GM19238 (cell line): Measurements from ENCODE around the gene SHROOM3.
"Not testable (repeated sequence)": the region's sequence is repeated elsewhere in the genome, so short reads cannot be mapped to it uniquely, and the experiment has no call there.

Experiments
- DNase-seq: peaks from one replicate; pipeline ENCODE4 v3.0.0; 2011; ENCODE audit warnings: low spot score; ENCODE audit not compliant: insufficient read length

The SHROOM3 gene

DNA sequence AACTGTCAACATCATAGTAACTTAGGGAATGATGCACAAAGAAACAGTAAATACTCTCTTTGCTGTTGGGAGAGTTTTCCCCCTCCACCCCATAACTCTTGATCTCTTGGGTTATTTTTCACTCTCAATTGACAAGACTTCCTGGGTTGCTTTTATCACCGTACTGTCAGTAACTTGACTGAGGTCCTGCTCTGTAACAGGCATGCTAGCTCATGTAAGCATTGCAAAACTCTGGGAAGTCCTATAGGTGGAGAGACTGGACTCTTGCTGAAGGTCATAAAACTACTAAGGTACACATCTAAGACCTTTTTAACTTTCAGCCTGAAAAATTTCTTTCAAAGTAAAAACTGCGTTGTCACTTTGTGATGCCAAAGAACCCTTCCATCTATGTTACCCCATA, 10.9 kb downstream of the SHROOM3 start:
- no peak for DNase-seq

DNA sequence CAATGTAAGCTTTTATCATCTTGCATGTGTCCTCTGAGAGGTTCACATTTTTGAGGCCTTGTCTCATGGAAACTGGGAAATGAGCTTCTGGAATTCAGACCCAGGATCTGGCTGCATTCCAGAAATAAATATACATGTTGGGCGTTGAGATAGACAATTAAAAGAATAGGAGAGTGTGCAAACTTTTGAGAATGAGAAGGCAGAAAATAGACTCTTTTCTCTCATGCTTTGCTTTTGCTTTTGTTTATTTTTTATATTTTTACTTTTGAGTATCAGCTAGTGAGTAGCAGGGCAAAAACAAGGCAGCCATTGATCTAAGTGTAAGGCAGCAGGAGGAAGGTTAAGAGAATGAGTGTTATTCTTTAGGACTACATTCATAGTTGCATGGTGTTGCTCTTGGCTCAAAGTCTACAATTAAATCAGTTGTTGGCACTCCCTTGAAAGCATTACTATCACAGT, 12.4 kb downstream of the SHROOM3 start:
- DNase-seq, result no peak

DNA sequence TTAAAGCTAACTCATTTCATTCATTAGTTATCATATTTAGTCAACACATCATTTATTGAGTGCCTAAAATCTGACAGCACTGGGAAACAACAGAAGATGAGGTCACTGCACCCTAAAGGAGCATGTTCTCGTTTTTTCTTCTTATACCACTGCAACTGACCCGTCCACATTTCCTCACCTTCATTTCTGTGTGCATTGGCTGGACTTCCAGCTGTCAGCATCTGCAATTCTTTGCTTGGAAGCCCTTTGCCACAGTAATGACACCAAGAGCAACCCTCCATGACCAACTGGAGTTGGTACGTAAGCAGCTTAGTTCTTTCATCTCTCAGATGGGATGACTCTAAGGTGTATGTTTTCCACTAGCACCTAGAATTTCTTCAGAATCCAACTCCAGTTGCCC, 13.2 kb downstream of the SHROOM3 start:
- no peak for DNase-seq

DNA sequence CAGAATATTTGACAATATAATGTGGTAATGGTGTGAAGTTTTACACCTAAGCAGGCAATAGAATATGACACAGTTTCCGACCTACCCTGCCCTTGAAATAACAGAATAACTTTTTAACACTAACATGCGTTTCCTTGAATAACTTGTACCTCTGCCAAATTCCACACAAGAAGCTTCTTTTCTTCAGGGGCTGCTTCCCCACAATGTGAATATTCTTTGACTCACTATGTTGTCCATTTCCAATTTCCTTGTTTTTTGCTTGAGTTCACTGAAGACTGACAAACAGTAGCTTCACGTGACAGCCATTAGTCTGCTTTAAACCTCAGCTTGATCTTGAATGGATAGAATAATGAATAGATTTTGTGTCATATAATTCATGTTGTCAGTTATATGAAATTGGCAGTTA, 14.3 kb downstream of the SHROOM3 start:
- DNase-seq, result no peak

DNA sequence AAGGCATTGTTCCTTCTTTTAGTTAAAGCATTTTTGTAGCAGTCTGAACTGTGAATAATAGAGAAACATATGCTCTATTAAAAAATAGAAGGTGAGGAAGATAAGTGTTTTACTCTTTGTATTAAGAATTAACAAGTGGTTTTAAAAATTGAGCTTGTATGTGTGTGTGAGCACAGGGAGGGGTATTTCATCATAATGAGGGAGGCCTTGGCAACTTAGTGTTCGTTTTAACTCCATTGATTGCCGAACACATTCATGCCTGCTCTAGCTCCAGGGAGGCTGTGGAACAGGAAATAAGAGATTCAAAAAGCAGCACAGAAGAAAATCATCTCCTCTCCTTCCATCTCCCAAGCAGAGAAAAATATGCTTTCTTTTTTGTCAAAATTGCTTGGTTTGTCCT, 14.8 kb downstream of the SHROOM3 start:
- no peak for DNase-seq

DNA sequence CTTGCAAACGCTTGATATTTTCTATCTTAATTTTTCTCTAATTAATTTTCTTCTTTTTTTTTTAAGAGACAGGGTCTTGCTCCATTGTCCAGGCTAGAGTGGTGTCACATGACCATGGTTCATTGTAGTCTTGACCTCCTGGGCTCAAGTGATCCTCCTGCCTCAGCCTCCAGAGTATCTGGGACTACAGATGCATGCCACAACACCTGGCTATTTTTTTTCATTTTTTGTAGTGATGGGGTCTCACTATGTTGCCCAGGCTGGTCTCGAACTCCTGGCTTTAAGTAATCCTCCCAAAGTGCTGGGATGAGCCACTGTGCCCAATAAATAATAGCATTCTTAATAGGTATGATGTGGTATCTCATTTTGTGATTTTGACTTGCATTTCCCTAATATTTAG, 18.2 kb downstream of the SHROOM3 start:
- no peak for DNase-seq

DNA sequence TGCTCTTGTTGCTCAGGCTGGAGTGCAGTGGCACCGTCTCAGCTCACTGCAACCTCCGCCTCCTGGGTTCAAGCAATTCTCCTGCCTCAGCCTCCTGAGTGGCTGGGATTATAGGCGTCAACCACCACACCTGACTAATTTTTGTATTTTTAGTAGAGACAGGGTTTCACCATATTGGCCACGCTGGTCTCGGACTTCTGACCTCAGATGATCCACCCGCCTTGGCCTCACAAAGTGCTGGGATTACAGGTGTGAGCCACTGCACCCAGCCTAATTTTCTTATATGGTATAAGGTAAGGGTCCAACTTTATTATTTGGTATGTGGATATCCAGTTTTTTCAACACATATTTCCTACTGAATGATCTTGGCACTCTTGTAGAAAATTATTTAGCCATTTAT, 19.0 kb downstream of the SHROOM3 start:
- DNase-seq, result not testable (repeated sequence)

DNA sequence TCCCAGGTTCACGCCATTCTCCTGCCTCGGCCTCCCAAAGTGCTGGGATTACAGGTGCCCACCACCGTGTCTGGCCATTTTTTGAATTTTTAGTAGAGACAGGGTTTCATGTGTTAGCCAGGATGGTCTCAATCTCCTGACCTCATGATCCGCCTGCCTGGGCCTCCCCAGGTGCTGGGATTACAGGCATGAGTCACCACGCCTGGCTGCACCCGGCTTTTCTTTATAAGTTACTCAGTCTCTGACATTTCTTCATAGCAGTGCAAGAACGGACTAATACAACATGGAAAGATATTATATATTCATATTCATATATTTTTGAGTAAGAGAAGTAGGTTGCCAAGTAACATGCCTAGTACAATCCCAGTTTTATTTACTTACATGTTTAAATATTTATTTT, 22.9 kb downstream of the SHROOM3 start:
- DNase-seq, result no peak

DNA sequence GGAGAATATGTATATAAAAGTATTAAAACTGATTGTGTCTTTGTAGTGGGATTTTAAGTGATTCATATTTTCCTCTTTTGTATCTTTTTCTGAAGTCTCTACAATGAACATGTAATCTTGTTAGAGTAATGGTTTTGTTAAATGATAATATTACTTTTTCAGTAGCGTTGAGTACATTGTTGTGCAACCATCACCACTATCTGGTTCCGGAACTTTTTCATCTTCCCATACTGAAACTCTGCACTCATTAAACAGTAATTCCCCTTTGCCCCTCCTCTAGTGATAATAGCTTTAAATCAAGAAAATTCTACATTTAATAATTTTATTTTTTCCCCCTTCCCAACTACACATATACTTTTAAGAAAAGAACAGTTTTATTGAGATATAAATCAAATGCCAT, 23.3 kb downstream of the SHROOM3 start:
- no peak for DNase-seq

DNA sequence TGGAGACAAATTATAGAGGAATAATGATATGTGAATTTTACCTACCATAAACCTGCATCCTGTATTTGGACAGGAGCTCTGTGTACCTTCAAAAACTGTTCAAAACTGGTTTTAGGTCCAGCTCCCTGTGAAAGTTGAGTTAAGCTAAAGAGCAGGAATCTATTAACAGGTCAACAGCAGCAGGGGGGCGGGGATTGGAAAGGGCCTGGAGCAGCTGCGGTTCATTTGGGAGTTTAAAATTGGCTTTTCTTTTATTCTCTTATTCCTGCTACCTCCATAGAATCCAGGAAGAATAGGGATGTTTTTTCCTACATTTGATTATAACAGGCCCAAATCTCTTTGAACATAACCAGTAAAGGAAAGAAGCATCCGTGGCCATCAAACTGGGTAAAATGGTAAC, 23.8 kb downstream of the SHROOM3 start:
- no peak for DNase-seq

DNA sequence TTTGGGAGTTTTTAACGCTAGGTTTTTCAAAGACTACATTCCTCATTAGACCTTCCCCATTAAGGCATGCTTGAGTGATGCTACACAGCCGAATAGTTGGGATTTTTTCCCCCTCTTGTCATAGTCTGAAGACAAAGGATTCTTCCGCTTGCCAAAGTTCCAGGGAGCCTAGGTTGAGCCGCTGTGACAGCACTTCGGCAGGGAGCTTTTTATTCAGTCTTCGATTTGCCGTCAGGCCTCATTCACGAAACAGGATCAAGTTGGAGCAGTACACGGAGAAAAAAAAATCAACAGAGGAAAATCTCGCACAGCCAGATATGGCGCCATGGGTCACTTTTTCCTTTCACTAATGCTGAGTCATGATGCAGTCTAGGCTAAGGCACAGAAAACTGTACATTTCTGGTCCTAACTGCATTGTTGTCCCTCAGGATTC, 24.3 kb downstream of the SHROOM3 start:
- no peak for DNase-seq

DNA sequence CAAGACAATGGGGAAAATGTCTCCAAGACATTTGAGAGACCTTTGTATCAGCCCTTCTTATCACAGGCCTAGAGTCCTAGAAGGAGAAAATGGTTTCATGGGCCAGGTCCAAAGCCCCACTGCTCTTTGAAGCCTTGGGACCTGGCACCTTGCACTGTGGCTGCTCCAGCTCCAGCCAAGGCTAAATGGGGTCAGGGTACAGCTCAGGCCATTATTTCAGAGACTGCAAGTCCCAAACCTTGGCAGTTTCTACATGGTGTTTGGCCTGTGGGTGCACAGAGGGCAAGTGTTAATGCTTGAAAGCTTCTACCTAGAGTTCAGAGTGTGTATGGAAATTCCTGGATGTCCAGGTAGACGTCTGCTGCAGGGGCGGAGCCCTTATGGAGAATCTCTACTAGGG, 28.5 kb downstream of the SHROOM3 start:
- DNase-seq, result no peak

DNA sequence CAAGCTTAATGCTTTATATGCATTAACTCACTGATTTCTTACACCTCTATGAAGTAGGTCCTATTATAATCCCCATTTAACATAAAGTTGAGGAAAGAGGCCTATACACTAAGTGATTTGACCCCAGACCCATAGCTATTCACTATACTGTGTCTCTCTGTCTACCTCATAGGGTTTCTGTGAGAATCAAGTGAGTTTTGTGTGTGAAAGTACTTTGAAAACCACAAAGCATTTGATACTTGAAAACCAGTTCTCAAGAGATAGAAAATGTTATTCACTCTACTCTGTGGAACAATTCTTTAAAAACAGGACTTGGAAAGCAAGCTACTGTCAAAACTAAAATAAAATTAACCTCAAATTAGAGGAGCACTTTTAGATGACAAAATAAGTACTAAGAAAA, 35.0 kb downstream of the SHROOM3 start:
- DNase-seq, result no peak

DNA sequence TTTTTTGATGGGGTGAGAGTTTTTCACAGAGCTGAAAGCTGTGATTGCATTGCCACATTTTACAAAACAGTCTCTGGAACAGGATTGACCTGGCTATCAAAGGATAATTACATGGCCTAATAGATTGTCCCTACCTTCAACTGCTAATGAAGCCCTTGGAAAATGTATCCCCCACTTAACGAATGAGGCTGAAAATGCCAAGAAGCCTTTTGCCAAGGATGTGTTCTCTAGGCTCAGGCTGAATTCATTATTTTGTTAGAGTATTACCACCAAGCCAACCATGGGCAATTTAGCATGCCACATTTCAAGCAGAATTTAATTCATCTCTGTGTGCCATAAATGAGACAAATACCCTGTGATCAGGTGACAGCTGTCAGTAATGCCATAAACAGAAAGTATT, 35.5 kb downstream of the SHROOM3 start:
- DNase-seq, result no peak

DNA sequence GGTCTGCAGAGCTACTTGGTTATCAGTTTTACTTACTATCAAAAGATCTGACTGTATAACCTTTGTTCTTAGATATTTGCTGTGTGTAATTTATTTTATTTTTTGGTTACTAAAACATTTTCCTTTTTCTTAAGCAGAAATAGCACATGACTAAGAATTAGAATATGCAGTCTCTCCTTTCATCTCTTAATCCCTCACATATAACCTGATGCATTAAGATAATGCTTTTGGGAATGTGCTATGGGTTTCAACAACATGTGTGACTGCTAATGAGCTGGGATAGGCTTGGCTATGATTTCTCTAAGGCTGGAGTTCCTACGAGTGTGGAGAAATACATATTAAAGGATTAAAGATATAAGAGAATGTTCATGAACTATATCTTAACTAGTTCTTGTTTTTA, 41.5 kb downstream of the SHROOM3 start:
- no peak for DNase-seq

DNA sequence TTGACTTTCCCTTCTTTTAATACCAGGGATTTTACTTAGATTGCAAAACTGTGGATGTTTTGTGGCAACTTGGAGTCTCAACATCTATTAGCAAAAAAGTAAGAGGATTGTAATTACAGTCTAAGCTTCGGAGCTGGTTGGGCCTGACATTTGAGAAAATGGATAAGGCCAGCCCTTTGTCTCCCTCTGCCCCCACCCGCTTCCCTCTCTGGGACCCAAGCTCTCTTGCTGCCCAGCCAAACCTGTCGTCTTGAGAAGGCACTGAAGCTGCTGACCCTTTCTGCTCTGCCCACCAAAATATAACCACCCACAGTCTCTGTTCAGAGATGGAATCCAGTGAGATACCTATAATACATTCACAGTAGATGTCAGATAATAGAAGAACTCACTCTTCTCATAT, 49.6 kb downstream of the SHROOM3 start:
- no peak for DNase-seq

DNA sequence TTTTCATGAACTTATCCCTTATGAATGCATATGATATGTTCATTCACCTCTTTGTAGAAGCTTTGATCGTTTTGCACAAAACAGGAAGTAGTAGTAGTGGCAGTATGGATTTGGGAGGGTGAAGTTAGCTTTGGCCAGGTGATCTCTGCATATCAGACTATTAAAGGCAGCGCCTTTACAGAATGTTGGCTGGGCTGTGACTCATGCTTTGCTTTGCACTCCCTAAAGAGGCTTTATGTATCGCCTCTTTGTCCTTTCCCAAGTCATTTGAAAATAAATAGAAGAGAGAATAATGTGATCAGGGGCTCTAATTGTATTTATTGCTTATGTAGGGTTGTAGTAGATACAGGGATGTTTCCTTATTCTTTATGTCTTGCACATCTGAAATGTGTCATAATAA, 50.4 kb downstream of the SHROOM3 start:
- no peak for DNase-seq

DNA sequence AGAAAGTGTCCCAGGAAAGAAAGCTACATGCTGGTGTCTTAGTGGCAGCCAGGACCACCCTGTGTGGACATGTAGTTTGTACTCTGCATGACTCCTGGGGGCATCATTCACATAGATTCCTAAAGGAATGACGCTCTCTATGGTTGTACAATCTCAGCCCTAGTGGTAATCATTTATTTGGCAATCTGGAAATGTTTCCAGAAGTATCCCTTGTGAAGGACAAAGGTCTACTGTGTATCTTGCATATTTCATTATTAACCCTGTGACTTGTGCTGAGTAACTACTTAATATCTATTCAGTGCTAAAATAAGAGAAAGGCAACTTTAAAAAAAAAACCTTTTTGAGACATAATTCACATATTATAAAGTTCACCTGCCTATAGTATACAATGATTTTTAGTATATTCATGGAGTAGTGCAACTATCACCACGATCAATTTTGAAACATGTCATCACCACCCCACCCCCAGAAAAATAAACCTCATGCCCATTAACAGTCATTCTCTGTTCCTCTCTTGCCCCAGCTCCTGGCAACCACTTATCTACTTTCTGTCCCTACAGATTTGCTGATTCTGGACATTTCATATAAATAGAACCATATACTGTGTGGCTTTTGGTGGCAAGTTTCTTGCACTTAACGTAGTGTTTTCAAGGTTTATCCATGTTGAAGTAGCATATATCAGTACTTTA, 51.7 kb downstream of the SHROOM3 start:
- DNase-seq, result no peak

DNA sequence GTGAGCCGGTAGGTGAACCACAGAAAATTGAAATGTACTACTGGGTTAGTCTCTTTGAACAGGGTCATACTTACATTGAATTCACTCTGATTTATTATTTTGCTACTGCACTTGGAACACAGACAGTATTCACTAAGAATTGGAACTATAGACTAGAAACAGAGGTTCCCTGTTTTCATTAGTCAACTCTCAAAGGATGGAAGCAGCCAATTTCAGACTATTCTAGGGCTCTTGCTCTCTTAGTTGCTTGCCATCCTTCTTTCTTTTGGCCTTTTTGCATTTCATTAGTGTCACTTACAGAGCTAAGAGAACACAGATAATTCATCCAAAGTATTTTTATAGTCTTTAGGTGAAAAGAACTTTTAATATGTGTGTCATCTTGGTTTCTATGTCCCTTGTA, 52.6 kb downstream of the SHROOM3 start:
- no peak for DNase-seq

DNA sequence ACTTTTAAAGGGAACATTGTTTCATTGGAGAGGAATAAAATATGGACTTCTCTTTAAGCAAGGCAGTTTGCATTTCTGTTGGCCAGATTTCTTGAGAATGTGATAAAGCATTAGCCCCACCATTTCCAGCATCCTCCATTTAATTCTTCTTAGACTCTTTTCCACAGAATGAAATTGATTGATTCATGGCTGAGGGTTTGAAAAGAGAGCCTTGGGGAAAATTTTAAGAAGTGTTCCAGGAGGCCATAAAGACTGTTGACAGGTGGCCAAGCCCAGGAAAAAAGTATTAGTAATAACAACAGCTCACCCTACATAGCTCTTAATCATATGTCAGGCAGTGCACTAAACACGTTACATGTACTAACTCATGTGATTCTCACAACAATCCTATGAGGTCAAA, 53.4 kb downstream of the SHROOM3 start:
- DNase-seq, result no peak

DNA sequence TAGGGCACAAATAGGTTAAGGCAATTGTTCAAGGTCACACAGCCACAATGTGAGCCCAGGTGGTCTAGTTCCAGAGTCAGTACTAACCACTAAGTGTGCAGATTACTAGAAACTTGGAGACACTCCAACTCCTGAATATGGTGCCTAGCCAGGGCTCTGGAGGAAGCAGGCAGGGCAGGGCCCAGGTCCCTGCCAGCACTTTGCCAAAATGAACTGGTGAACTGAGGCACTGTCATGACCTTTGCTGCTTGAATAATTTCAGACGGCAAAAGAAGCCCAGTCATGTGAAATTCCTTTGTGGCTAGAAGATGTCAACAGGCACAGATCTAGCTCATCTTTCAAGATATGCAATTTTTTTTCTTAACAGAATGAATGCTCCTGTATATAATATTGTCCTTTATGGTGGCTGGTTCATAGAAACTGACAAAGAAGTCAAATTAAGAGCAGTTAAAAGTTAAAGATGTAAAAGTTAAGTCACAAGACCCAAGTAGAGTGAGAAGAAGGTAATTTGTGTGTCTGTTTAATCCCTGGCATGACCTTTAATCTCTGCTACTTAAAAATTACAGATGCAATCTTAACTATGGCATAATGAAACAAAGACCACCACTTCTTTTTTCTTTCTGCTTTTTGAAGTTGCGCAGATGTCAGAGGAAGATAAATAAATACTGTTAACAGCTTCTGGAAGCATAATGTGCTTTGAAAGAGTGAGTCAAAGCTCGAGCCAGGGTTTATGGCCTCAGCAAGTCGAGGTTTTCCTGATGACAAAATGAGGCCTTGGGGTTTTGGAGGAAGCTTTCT, 54.1 kb downstream of the SHROOM3 start:
- no peak for DNase-seq

DNA sequence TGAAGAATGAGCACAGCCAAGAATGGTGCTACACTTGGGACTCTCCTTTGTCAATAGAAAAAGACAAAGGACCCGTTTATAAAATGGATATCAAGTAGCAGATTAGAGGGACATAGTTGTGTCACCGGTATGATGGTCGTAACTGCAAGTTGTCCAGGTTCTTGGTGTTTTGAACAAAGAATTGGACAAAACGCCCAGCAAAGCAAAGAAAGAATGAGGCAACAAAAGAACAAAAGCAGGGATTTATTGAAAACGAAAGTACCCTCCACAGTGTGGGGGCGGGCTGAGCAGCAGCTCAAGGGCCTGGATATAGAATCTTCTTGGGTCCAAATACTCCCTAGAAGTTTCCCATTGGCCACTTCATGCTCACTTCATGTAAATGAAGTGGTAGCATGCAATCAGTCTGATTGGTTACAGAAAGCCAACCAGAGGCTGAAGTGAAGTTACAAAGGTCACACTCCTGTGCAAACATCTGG, 54.7 kb downstream of the SHROOM3 start:
- DNase-seq, result no peak

DNA sequence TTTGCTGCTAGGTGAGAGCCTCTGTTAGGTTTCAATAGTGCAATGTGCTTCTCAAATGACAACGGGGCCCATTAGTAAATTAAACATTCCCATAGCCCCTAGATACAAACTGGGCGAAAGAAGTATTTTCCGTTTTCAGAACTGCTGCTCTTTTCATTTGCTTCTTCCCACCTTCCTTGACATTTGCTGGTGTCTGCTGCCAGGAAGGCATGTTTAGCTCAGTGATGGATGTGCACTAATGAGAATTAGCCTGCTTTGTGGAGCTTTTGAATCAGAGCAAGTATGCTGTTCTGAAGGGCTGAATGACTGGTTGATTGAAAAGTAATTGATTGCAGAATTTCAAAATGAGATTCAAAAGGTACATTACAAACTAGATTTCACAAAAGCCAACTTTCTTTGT, 57.0 kb downstream of the SHROOM3 start:
- DNase-seq, result no peak
